Lung (tissue), 12 donors: Measurements from ENCODE around the gene ATF2. TPM values are rescaled to one million over a fixed set of nuclear protein-coding genes. Genes with fewer than 3 reads are reported as not detected.

Experiments
- ATAC-seq: fragments of 200-7000 bp; cut with Tn5 transposase; one replicate; pipeline ENCODE4 v1.9.1; 2020; ENCODE audit warnings: moderate number of reproducible peaks; ENCODE audit not compliant: insufficient read depth, low FRiP score
- DNase-seq, 3 donors: peaks; one replicate each; pipeline ENCODE4 v3.0.0-alpha.2; 2013 to 2017
- H3K27ac ChIP-seq, 2 donors: one replicate each; pipeline ENCODE4 v1.5.1; 2013; ENCODE audit warnings: mild to moderate bottlenecking in 2 of 2, moderate library complexity in 2 of 2, control low read depth in 1 of 2, inconsistent platforms in 1 of 2, low read depth in 1 of 2, low read length in 1 of 2
- H3K27me3 ChIP-seq, 3 donors: one replicate each; pipeline ENCODE4 v1.5.1; 2013; ENCODE audit warnings: low read length in 2 of 3; ENCODE audit not compliant: control insufficient read depth in 3 of 3, insufficient read depth in 3 of 3
- H3K36me3 ChIP-seq, 4 donors: one replicate each; pipeline ENCODE4 v1.5.1; 2013; ENCODE audit warnings: low read length in 4 of 4, mild to moderate bottlenecking in 1 of 4, moderate library complexity in 1 of 4; ENCODE audit not compliant: control insufficient read depth in 4 of 4, insufficient read depth in 4 of 4
- H3K4me1 ChIP-seq, 5 donors: one replicate each; pipeline ENCODE4 v1.5.1; 2013; ENCODE audit warnings: low read length in 5 of 5, mild to moderate bottlenecking in 2 of 5, moderate library complexity in 1 of 5; ENCODE audit not compliant: control insufficient read depth in 5 of 5, insufficient read depth in 5 of 5
- H3K4me3 ChIP-seq: one replicate; pipeline ENCODE4 v1.5.1; 2013; ENCODE audit warnings: mild to moderate bottlenecking, control low read depth, moderate library complexity
- H3K9ac ChIP-seq, 2 donors: one replicate each; pipeline ENCODE4 v1.5.1; 2013; ENCODE audit warnings: low read length in 2 of 2, control low read depth in 1 of 2; ENCODE audit not compliant: insufficient read depth in 1 of 2
- H3K9me3 ChIP-seq, 4 donors: one replicate each; pipeline ENCODE4 v1.5.1; 2013; ENCODE audit warnings: low read length in 3 of 4, mild to moderate bottlenecking in 1 of 4, moderate library complexity in 1 of 4; ENCODE audit not compliant: control insufficient read depth in 4 of 4, insufficient read depth in 3 of 4
- CTCF ChIP-seq: IDR thresholded peaks from 2 replicates; pipeline ENCODE4 v1.5.1; 2012; ENCODE audit warnings: mild to moderate bottlenecking; ENCODE audit errors: control extremely low read depth, extremely low read depth
- WGBS, 2 donors: extraction: QIAGEN DNeasy Blood & Tissue Kit; methylation state at CpG; one replicate each; pipeline ENCODE4 v1.1.7; 2013; 5-methylcytosine and 5-hydroxymethylcytosine counted together
- polyA plus RNA-seq, 2 donors: library from polyadenylated mRNA; stranded (reverse); fragments of 200-250 nt; gene quantifications; one replicate each; pipeline ENCODE4 v1.2.1, GENCODE V29; 2013
- total RNA-seq, 2 donors: library from RNA; depleted of rRNA in 1 of 2; stranded (reverse); fragments of >200 nt in 1 of 2; gene quantifications; one replicate each; pipeline ENCODE4 v1.2.1, GENCODE V29; 2014 to 2021
- donor health status: control.
- donor health status: control.
- donor health status: Bipolar disorder and iron deficiency.
- donor health status: healthy.
- donor health status: DM: yes; HTN: yes; CAD: no.

Gene ATF2
- total and polyA plus RNA-seq, 4 donors: 16.3 to 92.7 (median 30.2) TPM

GRCh38 chr2:175175896-175176295 lies 7.9 kb upstream of the ATF2 start:
- peaks cover 6 to 21% (median 16%) of the 10 kb centered on the region in 4 donors for H3K36me3 ChIP-seq

DNA sequence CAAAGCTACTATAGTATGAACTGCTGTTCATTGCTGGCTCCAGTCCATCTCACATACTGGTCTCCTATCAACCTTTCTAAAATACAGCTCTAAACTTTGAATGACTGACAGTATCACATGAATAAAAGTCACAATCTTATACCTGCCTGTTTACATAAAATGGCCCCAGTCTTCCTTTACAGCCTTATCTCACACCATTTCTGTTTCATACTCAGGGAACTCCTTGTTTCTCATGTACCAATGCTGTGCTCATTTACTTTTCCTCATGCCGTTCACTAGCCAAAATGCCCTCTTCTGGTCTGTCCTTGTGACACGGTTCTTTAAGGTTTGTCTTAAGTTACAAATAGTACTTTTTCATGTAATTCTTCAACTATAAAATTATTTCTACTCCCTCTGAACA lies 7.3 kb upstream of the ATF2 start:
- WGBS, 2 donors: 81 to 92% methylated on average over 2 of the region's 2 CpGs
- Histone ChIP-seq H3K9ac (no peak overlapping the region), H3K9me3 (no peaks in the 10 kb centered on the region), H3K36me3 (peaks cover 6 to 21% (median 15%) of the 10 kb centered on the region in 4 donors), H3K4me1 (peaks cover 0 to 6% (median 1%) of the 10 kb centered on the region in 5 donors), H3K27ac (no peak overlapping the region), H3K4me3 (no peak overlapping the region), H3K27me3 (no peaks in the 10 kb centered on the region)
- TF ChIP-seq CTCF: no peak
- DNase-seq (no peak), ATAC-seq (no peak)

More at GRCh38 chr2:175175896-175176295, 7.9 kb upstream of the ATF2 start:
- WGBS, 2 donors: 81 to 93% methylated on average over 1 of the region's 1 CpG
- H3K27ac ChIP-seq: no peak overlapping the region
- H3K9me3 ChIP-seq: no peaks in the 10 kb centered on the region
- DNase-seq (no peak), ATAC-seq (no peak)
- no peaks in the 10 kb centered on the region for H3K27me3 ChIP-seq
- no peak overlapping the region for H3K4me3 ChIP-seq
- H3K9ac ChIP-seq: no peak overlapping the region
- H3K4me1 ChIP-seq: peaks cover 0 to 8% (median 1%) of the 10 kb centered on the region in 5 donors
- no peak for TF ChIP-seq CTCF

GRCh38 chr2:175170659-175171304 lies 2.8 kb upstream of the ATF2 start:
- H3K9ac ChIP-seq: no peak overlapping the region
- H3K9me3 ChIP-seq: no peaks in the 10 kb centered on the region
- no peaks in the 10 kb centered on the region for H3K27me3 ChIP-seq
- 88 to 95% methylated on average over 3 of the region's 3 CpGs for WGBS, 2 donors
- no peak for ATAC-seq
- no peak overlapping the region for H3K27ac ChIP-seq
- H3K4me1 ChIP-seq: peaks cover 0 to 17% (median 4%) of the 10 kb centered on the region in 5 donors
- H3K4me3 ChIP-seq: no peak overlapping the region
- peaks cover 2 to 4% (median 3%) of the 10 kb centered on the region in 4 donors for H3K36me3 ChIP-seq
- TF ChIP-seq CTCF: no peak
- no peak for DNase-seq
